Measurements from ENCODE around the gene GDF15. TPM values are rescaled to one million over a fixed set of nuclear protein-coding genes. Genes with fewer than 3 reads are reported as not detected.

Gene GDF15
- total RNA-seq, 2 donors from 2014 or later, result 1.1 to 2.7 TPM

GRCh38 chr19:18431351-18432197 is 45.6 kb downstream of the GDF15 start:
- Histone ChIP-seq H3K27ac (no peak overlapping the region), H3K27me3 (no peaks in the 10 kb centered on the region), H3K36me3 (no peaks in the 10 kb centered on the region), H3K9me3 (no peaks in the 10 kb centered on the region), H3K4me1 (peaks cover 0 to 52% of the 10 kb centered on the region in 2 donors), H3K4me3 (no peak overlapping the region)
- TF ChIP-seq CTCF (IDR thresholded peaks at IDR 0.05), result no peak
- no peak for DNase-seq (ENCODE audit: low spot score)

- Histone ChIP-seq H3K27me3 (no peaks in the 10 kb centered on the region), H3K4me3 (peak overlapping the region; percentile 36 to 59), H3K9me3 (no peaks in the 10 kb centered on the region), H3K36me3 (no peaks in the 10 kb centered on the region), H3K27ac (peak overlapping the region; percentile 60 to 72), H3K4me1 (peaks cover 0 to 54% of the 10 kb centered on the region in 2 donors)
- no peak for DNase-seq (ENCODE audit: low spot score)
- TF ChIP-seq CTCF (IDR thresholded peaks at IDR 0.05), result no peak
Measured at GRCh38 chr19:18432275-18433014, 46.5 kb downstream of the GDF15 start.

- DNase-seq (ENCODE audit: low spot score), result no peak
- Histone ChIP-seq H3K4me1 (peaks cover 0 to 60% of the 10 kb centered on the region in 2 donors), H3K27ac (peak overlapping the region; percentile 60 to 72), H3K27me3 (no peaks in the 10 kb centered on the region), H3K4me3 (peak overlapping the region; percentile 36 to 59), H3K36me3 (no peaks in the 10 kb centered on the region), H3K9me3 (no peaks in the 10 kb centered on the region)
- TF ChIP-seq CTCF (IDR thresholded peaks at IDR 0.05), result no peak
Measured at GRCh38 chr19:18433015-18433691, 47.2 kb downstream of the GDF15 start.

- no peaks in the 10 kb centered on the region for H3K9me3 ChIP-seq
- peak overlapping the region; percentile 60 to 72 for H3K27ac ChIP-seq
- no peak for TF ChIP-seq CTCF (IDR thresholded peaks at IDR 0.05)
- no peaks in the 10 kb centered on the region for H3K36me3 ChIP-seq
- no peaks in the 10 kb centered on the region for H3K27me3 ChIP-seq
- peak overlapping the region; percentile 36 to 59 for H3K4me3 ChIP-seq
- DNase-seq (ENCODE audit: low spot score), result no peak
- peaks cover 0 to 60% of the 10 kb centered on the region in 2 donors for H3K4me1 ChIP-seq
Measured at GRCh38 chr19:18433735-18434398, 47.9 kb downstream of the GDF15 start.

- peaks cover 0 to 59% of the 10 kb centered on the region in 2 donors for H3K4me1 ChIP-seq
Measured at GRCh38 chr19:18434411-18435175, 48.6 kb downstream of the GDF15 start.

More at GRCh38 chr19:18434411-18435175, 48.6 kb downstream of the GDF15 start:
- Histone ChIP-seq H3K4me3 (peak overlapping the region in 1 of 2 donors; percentile 59), H3K36me3 (no peaks in the 10 kb centered on the region), H3K27me3 (no peaks in the 10 kb centered on the region), H3K9me3 (no peaks in the 10 kb centered on the region), H3K27ac (peak overlapping the region in 1 of 2 donors; percentile 72)
- DNase-seq (ENCODE audit: low spot score), result no peak
- no peak for TF ChIP-seq CTCF (IDR thresholded peaks at IDR 0.05)
